ENCODE measurements around the gene TDRD9. TPM values are rescaled to one million over a fixed set of nuclear protein-coding genes. Genes with fewer than 3 reads are reported as not detected.

The TDRD9 gene
- total RNA-seq, 1 donor = 0.45 TPM

DNA sequence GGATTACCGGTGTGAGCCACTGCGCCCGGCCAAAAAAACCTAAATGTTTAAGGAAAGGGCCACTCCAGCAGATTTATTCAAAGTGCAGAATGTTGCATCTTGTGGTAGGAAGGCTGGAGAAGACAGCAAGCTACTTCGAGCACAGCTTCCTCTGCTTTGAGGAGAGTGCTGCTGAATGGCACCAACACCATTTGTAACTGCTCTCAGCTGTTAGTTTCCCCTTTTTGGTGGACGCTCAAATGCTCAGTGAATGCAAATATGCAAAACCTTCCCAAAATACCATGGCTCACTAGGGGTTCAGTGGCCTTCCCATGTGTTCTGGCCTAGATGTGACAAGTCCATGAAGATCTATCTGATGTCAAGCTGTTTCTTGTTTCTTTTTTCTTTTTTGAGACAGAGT, 2.9 kb upstream of the TDRD9 start:
- no peak overlapping the region for H3K4me3 ChIP-seq (ENCODE audit: low read depth, low read length)
- TF ChIP-seq, protein P1, sequence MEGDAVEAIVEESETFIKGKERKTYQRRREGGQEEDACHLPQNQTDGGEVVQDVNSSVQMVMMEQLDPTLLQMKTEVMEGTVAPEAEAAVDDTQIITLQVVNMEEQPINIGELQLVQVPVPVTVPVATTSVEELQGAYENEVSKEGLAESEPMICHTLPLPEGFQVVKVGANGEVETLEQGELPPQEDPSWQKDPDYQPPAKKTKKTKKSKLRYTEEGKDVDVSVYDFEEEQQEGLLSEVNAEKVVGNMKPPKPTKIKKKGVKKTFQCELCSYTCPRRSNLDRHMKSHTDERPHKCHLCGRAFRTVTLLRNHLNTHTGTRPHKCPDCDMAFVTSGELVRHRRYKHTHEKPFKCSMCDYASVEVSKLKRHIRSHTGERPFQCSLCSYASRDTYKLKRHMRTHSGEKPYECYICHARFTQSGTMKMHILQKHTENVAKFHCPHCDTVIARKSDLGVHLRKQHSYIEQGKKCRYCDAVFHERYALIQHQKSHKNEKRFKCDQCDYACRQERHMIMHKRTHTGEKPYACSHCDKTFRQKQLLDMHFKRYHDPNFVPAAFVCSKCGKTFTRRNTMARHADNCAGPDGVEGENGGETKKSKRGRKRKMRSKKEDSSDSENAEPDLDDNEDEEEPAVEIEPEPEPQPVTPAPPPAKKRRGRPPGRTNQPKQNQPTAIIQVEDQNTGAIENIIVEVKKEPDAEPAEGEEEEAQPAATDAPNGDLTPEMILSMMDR (IDR thresholded peaks at IDR 0.05; ENCODE audit: insufficient read depth, low read length) = no peak
- DNase-seq (ENCODE audit: low read depth) = no peak

DNA sequence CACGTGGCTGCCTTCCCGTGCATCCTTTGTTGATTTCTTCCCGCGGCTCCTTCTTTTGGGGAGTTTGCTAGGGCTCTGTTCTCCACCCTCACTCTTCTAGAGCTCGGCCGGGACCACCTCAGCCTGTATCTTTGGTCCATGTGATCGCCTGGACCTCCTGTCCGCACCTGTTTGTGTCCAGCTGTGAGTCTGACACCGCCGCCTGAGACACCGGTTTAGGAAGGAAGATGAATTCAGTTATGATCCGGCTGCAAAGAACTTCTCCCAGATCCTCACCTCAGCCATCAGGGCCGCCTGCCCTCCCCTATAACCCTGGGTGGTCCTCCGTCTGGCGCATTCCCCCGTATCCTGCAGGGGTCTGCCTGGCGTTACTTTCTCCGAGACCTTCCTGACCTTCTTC, 690 bp upstream of the TDRD9 start:
- DNase-seq (ENCODE audit: low read depth) = no peak
- H3K4me3 ChIP-seq (ENCODE audit: low read depth, low read length) = no peak overlapping the region

DNA sequence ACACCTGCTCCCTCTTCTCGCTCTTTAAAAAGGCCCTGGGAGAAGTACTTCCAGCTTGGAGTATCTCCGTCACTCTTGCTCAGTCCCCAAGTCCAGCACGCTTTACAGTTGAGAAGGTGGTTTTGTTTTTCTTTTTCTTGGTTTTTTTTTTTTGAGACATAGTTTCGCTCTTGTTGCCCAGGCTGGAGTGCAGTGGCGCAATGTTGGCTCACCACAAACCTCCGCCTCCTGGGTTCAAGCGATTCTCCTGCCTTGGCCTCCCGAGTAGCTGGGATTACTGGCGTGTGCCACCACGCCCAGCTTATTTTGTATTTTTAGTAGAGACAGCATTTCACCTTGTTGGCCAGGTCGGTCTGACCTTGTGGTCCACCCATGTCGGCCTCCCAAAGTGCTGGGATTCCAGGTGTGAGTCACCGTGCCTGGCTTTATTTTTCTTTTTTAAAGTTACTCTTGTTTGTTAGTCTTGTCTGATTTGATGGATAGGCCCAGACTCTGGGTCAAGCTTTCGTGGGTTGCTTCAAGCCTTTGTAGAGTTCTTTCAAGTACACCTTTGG, 1.9 kb downstream of the TDRD9 start:
- H3K4me3 ChIP-seq (ENCODE audit: low read depth, low read length) = no peak overlapping the region
- DNase-seq (ENCODE audit: low read depth) = no peak
- TF ChIP-seq, protein P1 (IDR thresholded peaks at IDR 0.05; ENCODE audit: insufficient read depth, low read length) = no peak

More for the DNA sequence above, 690 bp upstream of the TDRD9 start:
- TF ChIP-seq, protein P1 (IDR thresholded peaks at IDR 0.05; ENCODE audit: insufficient read depth, low read length) = no peak

DNA sequence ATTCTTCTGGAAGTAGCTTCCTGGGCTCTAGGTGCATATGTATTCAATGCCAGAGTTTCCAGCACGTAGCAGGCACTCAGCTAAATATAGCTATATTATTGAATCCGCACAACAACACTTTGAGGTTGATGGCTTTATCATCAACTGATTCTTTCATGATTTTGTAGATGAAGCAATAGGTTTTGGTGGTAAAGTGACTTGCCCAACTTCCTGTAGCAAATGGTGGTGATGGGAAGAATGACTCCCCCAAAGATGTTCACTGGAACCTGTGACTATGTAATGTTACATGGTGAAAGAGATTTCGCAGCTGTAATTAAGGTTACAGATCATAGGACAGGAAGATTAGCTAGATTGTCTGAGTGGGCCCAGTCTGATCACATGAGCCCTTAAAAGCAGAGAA, 3.2 kb downstream of the TDRD9 start:
- DNase-seq (ENCODE audit: low read depth) = no peak
- TF ChIP-seq, protein P1 (IDR thresholded peaks at IDR 0.05; ENCODE audit: insufficient read depth, low read length) = no peak
- H3K4me3 ChIP-seq (ENCODE audit: low read depth, low read length) = no peak overlapping the region

DNA sequence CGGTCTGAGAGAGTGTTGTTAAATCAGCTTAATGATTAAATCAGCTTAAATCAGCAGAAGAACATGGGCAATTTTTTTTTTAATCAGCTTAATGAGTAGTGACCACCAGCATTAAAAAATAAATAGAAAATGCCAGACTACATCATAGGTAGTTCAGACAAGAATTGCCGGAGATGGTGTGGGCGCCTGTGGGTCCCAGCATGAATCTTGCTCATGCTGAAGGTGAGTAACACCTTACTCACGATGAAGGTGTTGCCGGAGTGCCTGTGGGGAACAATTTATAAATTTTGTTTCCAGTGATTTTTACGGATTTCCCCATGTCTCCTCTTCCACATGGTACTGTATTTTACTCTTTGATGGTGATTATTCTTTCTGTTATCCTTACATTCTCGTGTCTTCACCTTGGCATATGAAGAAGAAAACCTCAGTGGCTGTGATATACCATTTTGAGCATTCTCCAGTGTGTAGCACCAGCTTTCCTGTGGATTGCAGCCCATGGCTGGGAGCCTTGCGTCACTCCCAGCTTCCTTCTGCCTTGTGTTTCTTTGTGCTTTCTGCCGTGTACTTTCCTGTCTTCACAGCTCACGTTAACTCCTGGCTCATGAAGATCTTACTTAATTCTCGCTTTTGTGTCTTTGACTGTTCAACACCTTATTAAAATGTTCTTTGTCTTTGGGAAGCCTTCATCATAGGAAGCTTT, 4.7 kb downstream of the TDRD9 start:
- no peak for DNase-seq (ENCODE audit: low read depth)
- TF ChIP-seq, protein P1 (IDR thresholded peaks at IDR 0.05; ENCODE audit: insufficient read depth, low read length) = no peak
- H3K4me3 ChIP-seq (ENCODE audit: low read depth, low read length) = no peak overlapping the region

DNA sequence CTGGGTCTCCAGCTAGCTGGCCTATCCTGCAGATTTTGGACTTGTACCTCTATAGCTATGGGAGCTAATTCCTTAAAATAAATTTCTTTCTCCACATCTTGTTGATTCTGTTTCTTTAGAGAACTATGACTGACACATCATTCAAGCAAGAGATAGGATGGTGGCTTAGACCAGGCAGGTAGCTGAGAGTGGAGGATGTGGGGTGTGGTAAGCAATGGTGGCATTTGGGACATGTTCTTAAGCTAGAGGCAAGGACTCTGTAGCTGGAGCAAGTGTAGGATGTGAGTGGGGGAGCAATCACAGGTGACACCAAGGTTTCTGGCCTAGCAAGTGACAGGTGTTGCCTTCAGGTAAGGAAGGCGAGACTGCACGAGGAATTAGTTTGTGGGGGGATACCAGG, 6.8 kb downstream of the TDRD9 start:
- DNase-seq (ENCODE audit: low read depth) = no peak
- H3K4me3 ChIP-seq (ENCODE audit: low read depth, low read length) = no peak overlapping the region
- TF ChIP-seq, protein P1 (IDR thresholded peaks at IDR 0.05; ENCODE audit: insufficient read depth, low read length) = no peak

All from fibroblast of the aortic adventitia (primary cell).